HCT116 (cell line): Measurements from ENCODE around the gene SUGCT. TPM values are rescaled to one million over a fixed set of nuclear protein-coding genes. Genes with fewer than 3 reads are reported as not detected.

Experiments used
- ATAC-seq: fragments of 200-7000 bp; cut with Tn5 transposase; 2 replicates; pipeline ENCODE4 v1.9.1; 2020; ENCODE audit warnings: mild to moderate bottlenecking, moderate library complexity
- BruUV-seq: library from RNA; stranded (reverse); fragments of 400-500 nt; replicated peaks from 2 replicates; lab custom pipeline; 2021; lab: Mats Ljungman, UMichigan
- CTCF ChIA-PET: fragments of 300-600 bp; sonication (Branson Sonifier 250); formaldehyde crosslinking; loops from one replicate; lab custom pipeline; 2021; ENCODE audit warnings: antibody characterized with exemption; lab: Charles Lee
- POLR2A ChIA-PET: fragments of 300-600, 350-600 bp; sonication (Branson Sonifier 250); formaldehyde crosslinking; loops from one replicate; lab custom pipeline; 2021; ENCODE audit warnings: antibody characterized with exemption; lab: Charles Lee
- RAD21 ChIA-PET, 2 experiments: fragments of 300-600 bp; sonication (Branson Sonifier 250); formaldehyde crosslinking; loops; one replicate each; lab custom pipeline; 2023; ENCODE audit warnings: low total read pairs in 2 of 2; ENCODE audit not compliant: uncharacterized antibody in 2 of 2, unreplicated experiment in 2 of 2, low non-redundant PET in 1 of 2; lab: Charles Lee
- DNase-seq: peaks from one replicate; pipeline ENCODE4 v3.0.0-alpha.2; 2010; ENCODE audit warnings: low read depth, low spot score
- H2AFZ ChIP-seq: fragments of 200-600 bp; shearing (Covaris generic), sonication (generic); 2 replicates; pipeline ENCODE4 v1.6.1; 2017; ENCODE audit warnings: low read depth, mixed run types, mixed read lengths, antibody characterized with exemption, low read length; ENCODE audit not compliant: poor library complexity, severe bottlenecking
- H3K27ac ChIP-seq: 2 replicates; pipeline ENCODE4 v1.5.1; 2012; ENCODE audit warnings: low read depth, low read length
- H3K27me3 ChIP-seq: fragments of 200-600 bp; sonication (generic); 2 replicates; pipeline ENCODE4 v1.6.1; 2016; ENCODE audit warnings: mixed run types, low read length, mixed read lengths; ENCODE audit not compliant: insufficient read depth
- H3K36me3 ChIP-seq, 2 experiments: fragments of 200-500 bp in 1 of 2; fragments of 200-600 bp in 1 of 2; sonication (Bioruptor generic) in 1 of 2; sonication (generic) in 1 of 2; 2 replicates each; pipeline versions ENCODE4 v1.5.1 to v1.6.1; 2014 to 2016; ENCODE audit warnings: low read length in 2 of 2, inconsistent platforms in 1 of 2, mixed read lengths in 1 of 2, mixed run types in 1 of 2; ENCODE audit not compliant: insufficient read depth in 2 of 2, control insufficient read depth in 1 of 2
- H3K4me1 ChIP-seq, 2 experiments: fragments of 200-600 bp in 1 of 2; sonication (generic) in 1 of 2; 2 replicates each; pipeline versions ENCODE4 v1.5.1 to v1.6.1; 2012 to 2017; ENCODE audit warnings: low read length in 2 of 2, inconsistent platforms in 1 of 2, mild to moderate bottlenecking in 1 of 2, mixed read lengths in 1 of 2, mixed run types in 1 of 2, moderate library complexity in 1 of 2; ENCODE audit not compliant: insufficient read depth in 2 of 2, control insufficient read depth in 1 of 2
- H3K4me2 ChIP-seq: fragments of 200-600 bp; sonication (generic); 2 replicates; pipeline ENCODE4 v1.6.1; 2017; ENCODE audit warnings: mixed run types, low read length, mixed read lengths
- H3K4me3 ChIP-seq, 2 experiments: fragments of 200-600 bp in 1 of 2; sonication (generic) in 1 of 2; replicated peaks in 1 of 2; 2 replicates each; pipeline ENCODE4 v1.5.1; 2011 to 2016; ENCODE audit warnings: low read length in 2 of 2, control low read depth in 1 of 2, low read depth in 1 of 2, mild to moderate bottlenecking in 1 of 2, mixed read lengths in 1 of 2, mixed run types in 1 of 2
- H3K79me2 ChIP-seq: fragments of 200-600 bp; sonication (generic); 2 replicates; pipeline ENCODE4 v1.6.1; 2017; ENCODE audit warnings: mild to moderate bottlenecking, mixed run types, low read length, moderate library complexity, mixed read lengths; ENCODE audit not compliant: insufficient read depth
- H3K9ac ChIP-seq: fragments of 200-600 bp; sonication (generic); 2 replicates; pipeline ENCODE4 v1.6.1; 2016; ENCODE audit warnings: low read length, mixed read lengths
- H3K9me2 ChIP-seq: fragments of 200-600 bp; sonication (generic), shearing (Covaris generic); 2 replicates; pipeline ENCODE4 v1.6.1; 2017; ENCODE audit warnings: mixed run types, mild to moderate bottlenecking, moderate library complexity; ENCODE audit not compliant: insufficient read depth
- H3K9me3 ChIP-seq, 2 experiments: fragments of 200-500 bp in 1 of 2; fragments of 200-600 bp in 1 of 2; sonication (Bioruptor generic) in 1 of 2; sonication (generic) in 1 of 2; 2 replicates each; pipeline ENCODE4 v1.6.1; 2014 to 2017; ENCODE audit warnings: low read length in 2 of 2, mixed read lengths in 2 of 2, inconsistent platforms in 1 of 2, low read depth in 1 of 2, mild to moderate bottlenecking in 1 of 2, mixed run types in 1 of 2, moderate library complexity in 1 of 2; ENCODE audit not compliant: control insufficient read depth in 1 of 2, insufficient read depth in 1 of 2
- H4K20me1 ChIP-seq: fragments of 200-600 bp; sonication (generic), shearing (Covaris generic); 2 replicates; pipeline ENCODE4 v1.6.1; 2017; ENCODE audit warnings: mixed run types, mild to moderate bottlenecking, moderate library complexity; ENCODE audit not compliant: insufficient read depth
- CBX3 ChIP-seq: IDR thresholded peaks from 2 replicates; pipeline ENCODE4 v1.6.1; 2012; ENCODE audit warnings: low read depth
- CTCF ChIP-seq, 3 experiments: fragments of 200-600 bp in 1 of 3; sonication (generic) in 1 of 3; IDR thresholded peaks in 2 of 3; conservative IDR thresholded peaks in 1 of 3; 2 replicates each; pipeline ENCODE4 v1.5.1; 2012 to 2017; ENCODE audit warnings: low read depth in 2 of 3, low read length in 2 of 3, antibody characterized with exemption in 1 of 3, borderline replicate concordance in 1 of 3, control low read depth in 1 of 3, mild to moderate bottlenecking in 1 of 3, mixed read lengths in 1 of 3, mixed run types in 1 of 3, moderate library complexity in 1 of 3; ENCODE audit not compliant: insufficient read depth in 1 of 3
- EGR1 ChIP-seq: IDR thresholded peaks from 2 replicates; pipeline ENCODE4 v1.6.1; 2012; ENCODE audit warnings: low read depth
- ELF1 ChIP-seq: IDR thresholded peaks from 2 replicates; pipeline ENCODE4 v1.6.1; 2012; ENCODE audit warnings: low read depth, borderline replicate concordance
- POLR2A ChIP-seq: IDR thresholded peaks from 2 replicates; pipeline ENCODE4 v1.7.0; 2011; ENCODE audit warnings: borderline replicate concordance; ENCODE audit not compliant: insufficient read depth, insufficient read length; ENCODE audit errors: extremely low read depth
- POLR2AphosphoS5 ChIP-seq: IDR thresholded peaks from 2 replicates; pipeline ENCODE4 v1.6.1; 2011; ENCODE audit warnings: mild to moderate bottlenecking, low read depth, low read length, moderate library complexity
- SIN3A ChIP-seq: IDR thresholded peaks from 2 replicates; pipeline ENCODE4 v1.6.1; 2012; ENCODE audit warnings: low read depth
- SP1 ChIP-seq: IDR thresholded peaks from 2 replicates; pipeline ENCODE4 v1.6.1; 2012; ENCODE audit warnings: low read depth
- TCF7L2 ChIP-seq: IDR thresholded peaks from 2 replicates; pipeline ENCODE4 v1.7.0; 2011; ENCODE audit warnings: borderline replicate concordance, inconsistent platforms; ENCODE audit not compliant: insufficient read depth, insufficient read length; ENCODE audit errors: extremely low read depth
- ZFX ChIP-seq: fragments of 450-650 bp; IDR thresholded peaks from 2 replicates; pipeline ENCODE4 v1.6.1; 2017
- ZNF274 ChIP-seq: fragments of 200-500 bp; sonication (Bioruptor generic); IDR thresholded peaks from 2 replicates; pipeline ENCODE4 v1.6.1; 2014; ENCODE audit warnings: mild to moderate bottlenecking, low read depth, low read length, inconsistent platforms
- intact Hi-C: fragments of 100-400 bp; cut with micrococcal nuclease; formaldehyde crosslinking; loops from 2 replicates; pipeline ENCODE4 v1.10.0; 2022
- total RNA-seq: library from RNA; stranded (reverse); gene quantifications from one replicate; pipeline ENCODE4 v1.2.1, GENCODE V29; 2021; ENCODE audit not compliant: unreplicated experiment
- TF ChIP-seq, protein P1 (sequence below): IDR thresholded peaks from 2 replicates; pipeline ENCODE4 v1.6.1; 2012
- TF ChIP-seq, protein P2 (sequence below): IDR thresholded peaks from 2 replicates; pipeline ENCODE4 v1.6.1; 2011; ENCODE audit warnings: mild to moderate bottlenecking, low read length, moderate library complexity; ENCODE audit not compliant: insufficient replicate concordance; ENCODE audit errors: extremely low read depth

Gene SUGCT
- total RNA-seq, 1 experiment from 2014 or later, result 4.4 TPM

- Histone ChIP-seq H3K27me3 (no peaks in the 10 kb centered on the region), H4K20me1 (no peaks in the 10 kb centered on the region; the same call in 1 of the 2 replicates), H3K4me3 (no peak overlapping the region), H3K4me2 (no peak overlapping the region), H2AFZ (no peak overlapping the region), H3K9me2 (no peaks in the 10 kb centered on the region), H3K9me3 (no peaks in the 10 kb centered on the region), H3K4me1 (no peaks in the 10 kb centered on the region), H3K27ac (no peak overlapping the region), H3K79me2 (no peaks in the 10 kb centered on the region), H3K9ac (no peak overlapping the region), H3K36me3 (no peaks in the 10 kb centered on the region)
- TF ChIP-seq, protein P1, sequence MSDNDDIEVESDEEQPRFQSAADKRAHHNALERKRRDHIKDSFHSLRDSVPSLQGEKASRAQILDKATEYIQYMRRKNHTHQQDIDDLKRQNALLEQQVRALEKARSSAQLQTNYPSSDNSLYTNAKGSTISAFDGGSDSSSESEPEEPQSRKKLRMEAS, result no peak
- TF ChIP-seq TCF7L2, result no peak
- TF ChIP-seq POLR2A, result no peak
- no peak for TF ChIP-seq SIN3A
- no peak for TF ChIP-seq CBX3
- TF ChIP-seq, protein P2, sequence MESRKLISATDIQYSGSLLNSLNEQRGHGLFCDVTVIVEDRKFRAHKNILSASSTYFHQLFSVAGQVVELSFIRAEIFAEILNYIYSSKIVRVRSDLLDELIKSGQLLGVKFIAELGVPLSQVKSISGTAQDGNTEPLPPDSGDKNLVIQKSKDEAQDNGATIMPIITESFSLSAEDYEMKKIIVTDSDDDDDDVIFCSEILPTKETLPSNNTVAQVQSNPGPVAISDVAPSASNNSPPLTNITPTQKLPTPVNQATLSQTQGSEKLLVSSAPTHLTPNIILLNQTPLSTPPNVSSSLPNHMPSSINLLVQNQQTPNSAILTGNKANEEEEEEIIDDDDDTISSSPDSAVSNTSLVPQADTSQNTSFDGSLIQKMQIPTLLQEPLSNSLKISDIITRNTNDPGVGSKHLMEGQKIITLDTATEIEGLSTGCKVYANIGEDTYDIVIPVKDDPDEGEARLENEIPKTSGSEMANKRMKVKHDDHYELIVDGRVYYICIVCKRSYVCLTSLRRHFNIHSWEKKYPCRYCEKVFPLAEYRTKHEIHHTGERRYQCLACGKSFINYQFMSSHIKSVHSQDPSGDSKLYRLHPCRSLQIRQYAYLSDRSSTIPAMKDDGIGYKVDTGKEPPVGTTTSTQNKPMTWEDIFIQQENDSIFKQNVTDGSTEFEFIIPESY, result no peak
- TF ChIP-seq SP1, result no peak
- no peak for TF ChIP-seq ELF1
- TF ChIP-seq ZNF274, result no peak
- no peak for TF ChIP-seq CTCF (IDR thresholded peaks at IDR 0.05 in 2 of 3, conservative IDR thresholded peaks at IDR 0.05 in 1 of 3; ENCODE audit: borderline replicate concordance in 1 of 3, insufficient read depth in 1 of 3, low read depth in 2 of 3, low read length in 2 of 3)
- no peak for TF ChIP-seq EGR1
- TF ChIP-seq POLR2AphosphoS5, result no peak
- TF ChIP-seq ZFX, result no peak
- POLR2A ChIA-PET, result no interaction called here
- intact Hi-C loops, result no loop called here
- RAD21 ChIA-PET, result no interaction called here
- DNase-seq (no peak), ATAC-seq (no peak)
- BruUV-seq, result no TSS peak
- CTCF ChIA-PET, result no interaction called here
Measured at GRCh38 chr7:40471891-40472290, 337.1 kb downstream of the SUGCT start.
